D341Med (cell line): ENCODE measurements around the gene DUS2.
A peak's percentile ranks its signal among the peaks of the same experiment; 100 is the strongest.

Experiments
- DNase-seq: peaks from one replicate; pipeline ENCODE4 v3.0.0; 2012; ENCODE audit warnings: low spot score

Gene DUS2

GRCh38 chr16:68077866-68078700, 55.0 kb downstream of the DUS2 start:
- no peak for DNase-seq

GRCh38 chr16:68078701-68079375, 55.8 kb downstream of the DUS2 start:
- DNase-seq: no peak

GRCh38 chr16:68079376-68079625, 56.2 kb downstream of the DUS2 start:
- DNase-seq: no peak

- no peak for DNase-seq
Measured at GRCh38 chr16:68079626-68080344, 56.7 kb downstream of the DUS2 start.

GRCh38 chr16:68081861-68082628, 59.0 kb downstream of the DUS2 start:
- DNase-seq: no peak

- no peak for DNase-seq
Measured at GRCh38 chr16:68082629-68083238, 59.6 kb downstream of the DUS2 start.

GRCh38 chr16:68083239-68083781, 60.2 kb downstream of the DUS2 start:
- DNase-seq: no peak

- peak; percentile 43 for DNase-seq
Measured at GRCh38 chr16:68083861-68084503, 60.9 kb downstream of the DUS2 start.

- peak; percentile 90 for DNase-seq
Measured at GRCh38 chr16:68084504-68085258, 61.6 kb downstream of the DUS2 start.

GRCh38 chr16:68085259-68086071, 62.4 kb downstream of the DUS2 start, which contains the start of gene NFATC3:
NFATC3 (plus strand) TSS chr16:68085370; CDS start chr16:68085682, 312 bp downstream.
- DNase-seq: peak; percentile 96

- peak; percentile 30 for DNase-seq
Measured at GRCh38 chr16:68086336-68086841, 63.3 kb downstream of the DUS2 start.

- DNase-seq: no peak
Measured at GRCh38 chr16:68086860-68087268, 63.8 kb downstream of the DUS2 start.

GRCh38 chr16:68087688-68088087, 64.6 kb downstream of the DUS2 start:
- no peak for DNase-seq

- no peak for DNase-seq
Measured at GRCh38 chr16:68088130-68088972, 65.3 kb downstream of the DUS2 start.

- DNase-seq: no peak
Measured at GRCh38 chr16:68089067-68089466, 66.0 kb downstream of the DUS2 start.

GRCh38 chr16:68090130-68090529, 67.0 kb downstream of the DUS2 start:
- DNase-seq: no peak

- no peak for DNase-seq
Measured at GRCh38 chr16:68090533-68090932, 67.4 kb downstream of the DUS2 start.
